ENCODE data around the gene CRYGD. TPM values are rescaled to one million over a fixed set of nuclear protein-coding genes. Genes with fewer than 3 reads are reported as not detected.
"Not testable (repeated sequence)": the region's sequence is repeated elsewhere in the genome, so short reads cannot be mapped to it uniquely, and the experiment has no call there.

Gene CRYGD
- total RNA-seq = not detected

GRCh38 chr2:208124013-208124715 is at the start of gene CRYGD:
TSS of gene CRYGD (minus strand) at chr2:208124524. CDS start at chr2:208124473, 51 bp downstream.
- Mint-ChIP-seq H3K27me3 (peaks cover 18 to 26% of the 10 kb centered on the region in 2 donors), H3K4me3 (peak within 1 kb of the TSS; percentile 11)
- H3K27ac Mint-ChIP-seq; DNase-seq (ENCODE audit: low spot score); H3K9me3 Mint-ChIP-seq; H3K36me3 Mint-ChIP-seq; H3K4me1 Mint-ChIP-seq (ENCODE audit: low read depth in 2 of 2): not testable (repeated sequence)
- ATAC-seq = peak; percentile 53 to 69

DNA sequence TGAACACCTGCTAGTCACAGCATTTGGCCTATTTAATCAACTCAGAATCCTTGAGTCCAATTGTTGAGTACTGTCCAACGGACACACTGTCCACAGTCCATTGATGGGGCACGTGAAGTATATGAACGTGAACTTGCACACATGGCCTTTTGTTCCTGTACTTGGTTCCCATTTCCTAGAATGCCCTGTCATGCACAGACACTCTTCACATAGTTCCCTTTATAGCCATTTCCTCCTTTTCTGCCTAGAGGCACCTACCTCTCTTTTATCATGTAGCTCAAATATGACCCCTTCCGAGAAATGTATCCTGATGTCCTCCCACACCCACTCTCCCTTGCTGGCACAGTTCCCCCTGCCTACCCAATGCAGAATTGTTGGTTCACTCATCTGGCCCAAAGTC is 47.8 kb upstream of the CRYGD start:
- H3K36me3 Mint-ChIP-seq = no peaks in the 10 kb centered on the region
- no peaks in the 10 kb centered on the region for H3K9me3 Mint-ChIP-seq
- peaks cover 2 to 6% of the 10 kb centered on the region in 2 donors for H3K4me1 Mint-ChIP-seq (ENCODE audit: low read depth in 2 of 2)
- H3K4me3 Mint-ChIP-seq = no peak overlapping the region
- DNase-seq (ENCODE audit: low spot score) (no peak), ATAC-seq (no peak)
- peaks cover 11 to 21% of the 10 kb centered on the region in 2 donors for H3K27me3 Mint-ChIP-seq
- no peak overlapping the region for H3K27ac Mint-ChIP-seq

DNA sequence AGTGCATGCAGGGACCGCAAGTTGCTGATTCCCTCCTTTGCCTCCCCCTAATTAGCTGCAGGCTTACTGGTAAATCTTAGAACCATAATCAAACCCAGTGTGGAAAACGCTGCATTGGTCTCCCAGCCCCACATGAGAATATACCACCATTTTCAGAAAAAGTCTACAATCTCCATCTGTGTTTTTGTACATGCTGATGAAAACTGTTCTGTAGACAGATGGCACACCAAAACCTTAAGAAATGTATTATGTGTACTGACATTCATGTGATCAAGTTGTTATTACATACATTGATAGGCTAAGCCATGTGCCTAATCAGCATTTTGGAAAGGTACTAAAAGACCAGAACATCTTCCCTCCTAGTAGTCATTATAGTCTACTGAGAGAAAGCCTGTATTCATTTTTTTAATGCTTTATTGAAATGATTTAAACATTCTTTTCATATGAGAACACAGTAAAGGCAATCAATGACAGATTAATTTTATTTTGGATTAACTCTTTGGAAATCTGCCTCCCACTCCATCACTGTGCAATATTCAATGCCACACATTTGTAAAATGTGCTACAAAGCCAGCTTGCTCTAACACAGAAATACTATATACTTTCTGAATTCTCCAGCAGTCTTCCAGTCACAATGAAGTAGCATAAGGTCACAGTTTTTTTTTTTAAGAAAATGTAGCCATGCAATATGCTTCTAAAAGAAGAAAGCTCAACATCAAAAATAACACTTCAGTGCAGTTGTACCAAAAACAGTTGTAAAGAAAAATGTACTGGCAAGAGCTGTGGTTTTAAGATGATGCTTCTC is 40.8 kb upstream of the CRYGD start:
- peaks cover 9 to 13% of the 10 kb centered on the region in 2 donors for H3K27me3 Mint-ChIP-seq
- H3K27ac Mint-ChIP-seq = no peak overlapping the region
- no peak overlapping the region for H3K4me3 Mint-ChIP-seq
- DNase-seq (ENCODE audit: low spot score) (no peak), ATAC-seq (no peak)
- H3K9me3 Mint-ChIP-seq = no peaks in the 10 kb centered on the region
- no peaks in the 10 kb centered on the region for H3K4me1 Mint-ChIP-seq (ENCODE audit: low read depth in 2 of 2)
- H3K36me3 Mint-ChIP-seq = no peaks in the 10 kb centered on the region

DNA sequence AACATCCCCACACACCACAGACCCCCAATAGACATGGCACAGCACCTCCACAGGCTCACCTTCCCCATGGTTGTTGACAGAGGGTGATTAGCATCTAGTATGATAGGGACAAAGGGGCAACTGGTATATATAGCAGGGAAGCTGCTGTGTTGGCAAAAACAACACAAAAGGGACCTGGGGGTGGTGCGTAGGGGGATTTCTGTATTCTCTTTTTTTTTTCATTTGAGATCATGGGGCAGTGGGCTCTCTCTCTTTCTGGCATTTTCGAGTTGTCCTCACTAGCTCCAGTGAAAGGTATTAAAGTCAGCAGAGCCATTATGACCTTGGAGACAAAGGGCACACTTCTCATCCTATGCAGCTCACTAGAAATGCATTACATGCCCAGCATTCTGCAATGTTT is 39.2 kb upstream of the CRYGD start, which contains the start of gene CRYGA:
Gene CRYGA (minus strand): TSS at position 101 of the 400 bp plus-strand sequence. CDS start 33 bp downstream, at position 68.
- DNase-seq (ENCODE audit: low spot score) (no peak), ATAC-seq (no peak)
- Mint-ChIP-seq H3K9me3 (no peaks in the 10 kb centered on the region), H3K27me3 (peaks cover 8 to 9% of the 10 kb centered on the region in 2 donors), H3K27ac (no peak within 1 kb of the TSS), H3K4me1 (ENCODE audit: low read depth in 2 of 2) (no peaks in the 10 kb centered on the region), H3K4me3 (no peak within 1 kb of the TSS), H3K36me3 (no peaks in the 10 kb centered on the region)

DNA sequence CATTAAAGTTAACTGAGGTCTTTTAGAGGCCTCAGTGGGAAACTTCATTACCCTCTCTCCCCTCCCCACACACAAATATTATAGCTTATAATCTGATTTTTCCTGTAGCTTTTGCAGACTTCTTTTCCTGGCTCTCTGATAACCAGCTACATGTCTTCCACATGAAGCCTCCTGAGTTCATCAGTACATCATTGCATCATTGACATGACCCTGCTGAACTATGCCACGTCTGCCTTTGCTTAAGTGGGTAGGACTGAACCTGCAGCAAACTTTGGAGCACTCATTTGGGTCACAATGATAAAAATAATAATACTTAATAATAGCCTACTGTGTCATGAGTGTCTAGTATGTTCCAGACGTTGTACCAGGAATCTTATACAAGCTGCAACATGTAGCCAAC is 32.1 kb upstream of the CRYGD start:
- Mint-ChIP-seq H3K9me3 (no peaks in the 10 kb centered on the region), H3K4me3 (no peak overlapping the region), H3K27ac (no peak overlapping the region), H3K4me1 (ENCODE audit: low read depth in 2 of 2) (no peaks in the 10 kb centered on the region), H3K36me3 (no peaks in the 10 kb centered on the region), H3K27me3 (peaks cover 0 to 3% of the 10 kb centered on the region in 2 donors)
- ATAC-seq = no peak
- DNase-seq (ENCODE audit: low spot score) = no peak

- no peak for DNase-seq (ENCODE audit: low spot score)
- Mint-ChIP-seq H3K4me3 (no peak overlapping the region), H3K27ac (no peak overlapping the region), H3K4me1 (ENCODE audit: low read depth in 2 of 2) (no peaks in the 10 kb centered on the region), H3K27me3 (no peaks in the 10 kb centered on the region), H3K36me3 (peaks cover 5% of the 10 kb centered on the region), H3K9me3 (peaks cover 4% of the 10 kb centered on the region)
- ATAC-seq = no peak
Observed at GRCh38 chr2:208153156-208153555, 28.8 kb upstream of the CRYGD start.

DNA sequence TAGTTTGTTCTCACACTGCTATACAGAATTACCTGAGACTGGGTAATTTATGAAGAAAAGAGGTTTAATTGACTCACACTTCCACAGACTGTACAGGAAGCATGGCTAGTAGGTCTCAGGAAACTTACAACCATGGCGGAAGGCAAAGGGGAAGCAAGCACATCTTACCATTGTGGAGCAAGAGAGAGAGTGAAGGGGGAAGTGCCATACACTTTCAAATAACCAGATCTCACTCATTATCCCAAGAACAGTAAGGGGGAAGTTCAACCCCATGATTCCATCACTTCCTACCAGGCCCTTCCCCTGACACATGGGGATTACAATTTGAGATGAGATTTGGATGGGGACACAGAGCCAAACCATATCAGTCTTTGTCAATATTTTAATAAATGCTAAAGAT is 26.6 kb upstream of the CRYGD start:
- ATAC-seq (no peak), DNase-seq (ENCODE audit: low spot score) (no peak)
- Mint-ChIP-seq H3K4me1 (ENCODE audit: low read depth in 2 of 2) (no peaks in the 10 kb centered on the region), H3K9me3 (peaks cover 4% of the 10 kb centered on the region), H3K36me3 (peaks cover 5% of the 10 kb centered on the region), H3K27ac (no peak overlapping the region), H3K4me3 (no peak overlapping the region), H3K27me3 (peaks cover 0 to 3% of the 10 kb centered on the region in 2 donors)

GRCh38 chr2:208150094-208150493 is 25.8 kb upstream of the CRYGD start:
- H3K4me3 Mint-ChIP-seq = no peak overlapping the region
- peaks cover 4% of the 10 kb centered on the region for H3K9me3 Mint-ChIP-seq
- DNase-seq (ENCODE audit: low spot score) (no peak), ATAC-seq (no peak)
- H3K27ac Mint-ChIP-seq = no peak overlapping the region
- H3K27me3 Mint-ChIP-seq = peaks cover 0 to 3% of the 10 kb centered on the region in 2 donors
- no peaks in the 10 kb centered on the region for H3K4me1 Mint-ChIP-seq (ENCODE audit: low read depth in 2 of 2)
- peaks cover 5% of the 10 kb centered on the region for H3K36me3 Mint-ChIP-seq

GRCh38 chr2:208148803-208149202 is 24.5 kb upstream of the CRYGD start:
- Mint-ChIP-seq H3K27me3 (peaks cover 0 to 3% of the 10 kb centered on the region in 2 donors), H3K4me3 (no peak overlapping the region)
- DNase-seq (ENCODE audit: low spot score) = no peak

DNA sequence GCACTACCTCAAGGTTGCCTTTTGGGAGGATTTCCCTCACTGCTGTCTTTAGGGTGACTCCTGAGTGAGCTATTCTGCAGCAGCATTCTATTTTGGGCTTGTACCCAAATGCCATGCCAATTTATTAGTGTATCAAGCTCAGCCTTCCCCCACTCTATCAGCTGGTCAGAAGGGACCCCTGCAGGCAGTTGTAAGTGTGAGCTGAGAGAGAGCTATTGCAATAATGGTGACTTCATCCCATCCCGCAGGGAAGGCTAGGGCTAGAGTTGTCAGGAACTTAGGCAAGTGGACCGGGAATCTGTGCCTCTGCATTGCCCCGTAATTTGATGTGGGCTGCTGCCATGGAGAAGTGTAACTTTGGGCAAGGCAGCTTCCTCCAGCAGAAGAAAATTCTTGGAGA is 23.4 kb upstream of the CRYGD start:
- no peak for DNase-seq (ENCODE audit: low spot score)

More at GRCh38 chr2:208148803-208149202, 24.5 kb upstream of the CRYGD start:
- Mint-ChIP-seq H3K9me3 (peaks cover 4% of the 10 kb centered on the region), H3K4me1 (ENCODE audit: low read depth in 2 of 2) (no peaks in the 10 kb centered on the region), H3K27ac (no peak overlapping the region), H3K36me3 (peaks cover 5% of the 10 kb centered on the region)
- ATAC-seq = no peak

GRCh38 chr2:208147008-208147407 is 22.7 kb upstream of the CRYGD start:
- ATAC-seq = no peak
- Mint-ChIP-seq H3K4me1 (ENCODE audit: low read depth in 2 of 2) (no peaks in the 10 kb centered on the region), H3K27ac (no peak overlapping the region), H3K4me3 (no peak overlapping the region), H3K36me3 (peaks cover 5% of the 10 kb centered on the region), H3K9me3 (peaks cover 4% of the 10 kb centered on the region), H3K27me3 (peaks cover 0 to 3% of the 10 kb centered on the region in 2 donors)
- DNase-seq (ENCODE audit: low spot score) = no peak

More for the DNA sequence above, 23.4 kb upstream of the CRYGD start:
- Mint-ChIP-seq H3K36me3 (peaks cover 5% of the 10 kb centered on the region), H3K9me3 (peaks cover 4% of the 10 kb centered on the region), H3K4me1 (ENCODE audit: low read depth in 2 of 2) (no peaks in the 10 kb centered on the region), H3K4me3 (no peak overlapping the region), H3K27ac (no peak overlapping the region), H3K27me3 (peaks cover 0 to 3% of the 10 kb centered on the region in 2 donors)
- no peak for ATAC-seq

DNA sequence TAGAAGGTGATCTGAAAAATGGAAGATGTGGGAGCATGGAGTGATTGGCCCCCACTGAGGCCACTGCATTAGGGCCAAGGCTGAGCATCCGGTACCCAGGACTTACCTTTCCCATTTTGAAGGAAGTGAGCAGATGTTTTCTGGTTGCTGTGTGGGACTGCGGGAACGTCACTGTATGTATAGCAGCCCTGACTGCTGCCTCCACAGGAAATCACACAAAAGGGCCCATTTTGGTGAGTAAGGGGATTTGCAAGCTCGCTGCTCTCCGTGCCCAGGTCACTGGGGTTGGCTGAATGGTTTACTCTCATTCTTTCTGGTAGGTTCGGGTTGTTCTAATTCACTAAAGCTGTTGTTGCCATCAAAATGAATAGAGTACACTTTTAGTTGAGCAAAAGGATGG is 21.7 kb upstream of the CRYGD start, which contains the start of gene CRYGB:
Gene CRYGB (minus strand): TSS at position 153 of the 400 bp plus-strand sequence. CDS start 38 bp downstream, at position 115.
- H3K9me3 Mint-ChIP-seq = peaks cover 4% of the 10 kb centered on the region
- H3K4me1 Mint-ChIP-seq (ENCODE audit: low read depth in 2 of 2) = no peaks in the 10 kb centered on the region
- no peak within 1 kb of the TSS for H3K4me3 Mint-ChIP-seq
- peaks cover 5% of the 10 kb centered on the region for H3K36me3 Mint-ChIP-seq
- ATAC-seq = no peak
- H3K27ac Mint-ChIP-seq = no peak within 1 kb of the TSS
- no peak for DNase-seq (ENCODE audit: low spot score)
- peaks cover 0 to 3% of the 10 kb centered on the region in 2 donors for H3K27me3 Mint-ChIP-seq

GRCh38 chr2:208142925-208143799 is 18.8 kb upstream of the CRYGD start:
- DNase-seq (ENCODE audit: low spot score) = no peak
- H3K27me3 Mint-ChIP-seq = peaks cover 0 to 3% of the 10 kb centered on the region in 2 donors

More at GRCh38 chr2:208142925-208143799, 18.8 kb upstream of the CRYGD start:
- Mint-ChIP-seq H3K9me3 (no peaks in the 10 kb centered on the region), H3K27ac (no peak overlapping the region), H3K4me1 (ENCODE audit: low read depth in 2 of 2) (no peaks in the 10 kb centered on the region), H3K36me3 (no peaks in the 10 kb centered on the region), H3K4me3 (no peak overlapping the region)
- no peak for ATAC-seq
